Stimulated activated CD8-positive, alpha-beta memory T cell treated with anti-CD3 and anti-CD28 coated beads, Interleukin-12 subunit alpha, Interleukin-12 subunit beta, amount 100 ng/mL, for 1 hour (primary cell): ENCODE data around the gene SDHAF1.

Source experiments
- DNase-seq: peaks from one replicate; pipeline ENCODE4 v3.0.0-alpha.2; 2020; ENCODE audit warnings: low read depth

The SDHAF1 gene

DNA sequence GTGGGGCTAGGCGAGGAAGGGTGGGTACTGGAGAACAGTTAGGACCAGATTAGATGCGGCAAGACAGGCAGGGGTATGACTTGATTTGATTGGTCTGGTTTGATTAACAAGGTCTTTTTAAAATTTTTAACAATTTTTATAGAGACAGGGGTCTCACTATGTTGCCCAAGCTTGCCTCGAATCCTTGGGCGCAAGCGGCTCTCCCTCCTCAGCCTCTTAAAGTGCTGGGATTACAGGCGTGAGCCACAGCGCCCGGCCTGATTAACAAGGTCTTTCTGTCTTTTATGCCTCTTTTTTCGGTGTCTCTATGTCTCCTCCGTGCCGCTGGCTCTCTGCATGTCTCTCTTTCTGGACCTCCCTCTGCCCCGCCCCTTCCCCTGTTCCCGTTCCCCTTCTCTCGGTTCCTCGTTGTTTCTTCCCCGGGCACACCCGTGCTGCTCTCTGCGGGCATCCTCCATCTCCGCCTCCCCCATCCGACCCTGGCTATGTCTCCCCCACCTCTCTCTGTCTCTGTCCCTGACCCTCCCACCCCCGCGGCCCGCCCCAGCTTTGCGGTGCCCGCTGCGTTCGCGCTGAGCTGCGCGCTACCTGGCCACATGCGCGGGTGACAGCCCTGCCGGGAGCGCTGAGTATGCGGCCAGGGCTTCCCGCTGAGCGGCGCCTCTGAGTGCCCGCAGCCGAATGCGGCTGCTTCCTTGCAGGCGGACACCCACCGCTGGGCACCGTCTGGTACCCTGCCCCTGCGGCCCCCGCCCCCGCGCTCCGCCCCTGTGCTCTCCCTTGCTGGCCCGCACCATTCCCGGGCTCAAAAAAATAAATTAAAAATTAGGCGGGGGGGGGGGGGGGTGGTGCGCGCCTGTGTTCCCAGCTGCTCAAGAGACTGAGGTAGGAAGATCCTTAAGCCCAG is 8.1 kb upstream of the SDHAF1 start:
- no peak for DNase-seq

DNA sequence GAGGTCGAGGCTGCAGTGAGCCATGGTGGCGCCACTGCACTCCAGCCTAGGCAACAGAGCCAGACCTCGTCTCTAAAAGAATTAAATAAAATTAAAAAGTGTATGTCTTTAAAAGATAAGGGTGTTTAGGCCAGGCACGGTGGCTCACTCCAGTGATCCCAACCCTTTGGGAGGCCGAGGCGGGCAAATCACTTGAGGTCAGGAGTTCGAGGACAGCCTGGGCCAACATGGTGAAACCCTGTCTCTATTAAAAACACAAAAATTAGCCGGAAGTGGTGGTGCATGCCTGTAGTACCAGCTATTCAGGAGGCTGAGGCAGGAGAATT is 7.5 kb upstream of the SDHAF1 start:
- no peak for DNase-seq

DNA sequence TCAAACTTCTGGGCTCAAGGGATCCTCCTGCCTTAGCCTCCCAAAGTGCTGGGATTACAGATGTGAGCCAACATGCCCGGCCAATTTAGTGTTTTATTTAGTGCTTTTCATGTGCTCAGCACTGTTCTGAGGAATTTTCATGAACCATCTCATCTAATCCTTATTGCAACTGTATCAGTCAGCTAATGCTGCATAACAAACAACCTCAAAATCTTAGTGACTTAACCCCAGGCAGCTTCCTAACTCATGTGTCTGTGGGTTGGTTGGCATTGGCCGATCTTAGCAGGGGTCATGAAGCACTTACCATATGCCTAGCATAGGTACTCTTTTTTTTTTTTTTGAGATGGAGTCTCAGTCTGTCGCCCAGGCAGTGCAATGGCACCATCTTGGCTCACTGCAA is 6.2 kb upstream of the SDHAF1 start:
- no peak for DNase-seq

DNA sequence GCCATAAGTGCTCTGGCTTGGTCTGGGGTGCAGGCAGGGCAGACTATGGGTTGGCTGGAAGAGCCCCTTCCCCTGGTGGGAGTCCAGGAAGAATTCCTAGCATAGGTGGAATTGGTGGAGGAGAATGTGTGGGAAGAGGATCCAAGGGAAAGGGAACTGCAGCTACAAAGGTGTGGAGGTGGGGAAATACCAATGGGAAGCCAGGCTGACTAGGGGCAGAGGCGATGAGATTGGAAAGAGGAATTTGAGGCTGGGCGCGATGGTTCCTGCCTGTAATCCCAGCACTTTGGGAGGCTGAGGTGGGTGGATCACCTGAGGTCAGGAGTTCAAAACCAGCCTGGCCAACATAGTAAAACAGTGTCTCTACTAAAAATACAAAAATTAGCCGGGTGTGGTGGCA is 4.8 kb upstream of the SDHAF1 start:
- no peak for DNase-seq

DNA sequence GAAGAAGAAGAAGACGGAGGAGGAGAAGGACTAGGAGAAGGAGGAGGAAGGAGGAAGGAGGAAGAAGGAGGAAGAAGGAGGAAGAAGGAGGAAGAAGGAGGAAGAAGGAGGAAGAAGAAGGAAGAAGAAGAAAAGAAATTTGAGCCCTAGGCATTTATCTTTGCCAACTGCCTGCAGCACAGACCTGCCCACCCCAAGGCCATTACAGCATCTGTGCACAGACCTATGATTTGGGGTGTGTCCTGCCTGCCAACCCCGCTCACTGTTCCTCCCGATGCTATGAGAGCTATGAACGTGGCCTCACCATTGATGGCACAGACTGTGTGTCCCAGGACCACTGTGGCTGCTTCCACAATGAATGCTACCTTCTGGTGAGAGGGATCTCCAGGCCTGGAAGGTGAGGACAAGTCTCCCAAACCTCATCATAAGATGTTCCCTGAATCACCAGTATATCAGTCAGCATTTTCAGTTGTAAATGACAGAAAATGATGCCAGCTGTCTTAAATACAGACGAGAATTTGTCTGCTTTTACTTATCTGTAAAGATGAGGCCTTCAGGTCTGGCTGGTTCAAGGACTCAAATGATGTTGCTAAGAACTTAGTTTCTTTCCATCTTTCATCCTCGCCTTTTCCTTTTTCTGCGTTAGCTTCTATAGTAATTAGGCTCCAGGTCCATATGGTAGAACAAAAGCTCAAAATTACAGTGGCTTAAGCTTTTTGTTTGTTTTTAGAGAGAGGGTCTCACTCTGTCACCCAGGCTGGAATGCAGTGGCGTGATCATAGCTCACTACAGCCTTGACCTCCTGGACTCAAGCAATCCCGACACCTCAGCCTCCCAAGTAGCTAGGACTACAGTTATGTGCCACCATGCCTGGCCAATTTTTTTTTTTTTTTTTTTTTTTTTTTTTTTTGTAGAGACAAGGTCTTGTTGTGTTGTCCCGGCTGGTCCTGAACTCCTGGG is 3.9 kb upstream of the SDHAF1 start:
- no peak for DNase-seq

DNA sequence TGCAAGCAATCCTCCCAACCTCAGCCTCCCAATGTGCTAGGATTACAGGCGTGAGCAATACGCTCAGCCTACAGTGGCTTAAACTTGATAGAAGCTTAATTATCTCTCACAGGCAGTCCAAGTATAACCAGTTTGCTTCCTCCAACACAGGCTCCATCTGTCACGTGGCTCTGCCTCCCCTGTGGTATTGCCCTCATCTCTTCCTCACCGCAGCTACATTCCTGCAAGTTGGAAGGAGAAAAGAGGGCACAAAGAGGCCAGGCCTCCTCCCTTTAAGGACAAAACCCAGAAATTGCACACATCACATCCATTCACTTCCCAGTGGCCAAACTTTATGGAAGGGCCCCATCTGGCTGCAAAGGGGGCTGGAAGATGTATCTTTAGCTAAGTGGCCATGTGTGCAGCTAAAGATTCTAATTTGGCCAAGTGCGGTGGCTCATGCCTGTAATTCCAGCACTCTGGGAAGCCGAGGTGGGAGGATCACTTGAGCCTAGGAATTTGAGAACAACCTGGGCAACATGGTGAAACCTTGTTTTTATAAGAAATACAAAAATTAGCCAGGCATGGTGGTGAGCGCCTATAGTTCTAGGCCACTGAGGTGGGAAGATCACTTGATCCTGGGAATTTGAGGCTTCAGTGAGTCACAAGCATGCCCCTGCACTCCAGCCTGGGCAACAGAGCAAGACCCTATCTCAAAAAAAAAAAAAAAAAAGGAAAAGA is 3.1 kb upstream of the SDHAF1 start:
- DNase-seq, result no peak

DNA sequence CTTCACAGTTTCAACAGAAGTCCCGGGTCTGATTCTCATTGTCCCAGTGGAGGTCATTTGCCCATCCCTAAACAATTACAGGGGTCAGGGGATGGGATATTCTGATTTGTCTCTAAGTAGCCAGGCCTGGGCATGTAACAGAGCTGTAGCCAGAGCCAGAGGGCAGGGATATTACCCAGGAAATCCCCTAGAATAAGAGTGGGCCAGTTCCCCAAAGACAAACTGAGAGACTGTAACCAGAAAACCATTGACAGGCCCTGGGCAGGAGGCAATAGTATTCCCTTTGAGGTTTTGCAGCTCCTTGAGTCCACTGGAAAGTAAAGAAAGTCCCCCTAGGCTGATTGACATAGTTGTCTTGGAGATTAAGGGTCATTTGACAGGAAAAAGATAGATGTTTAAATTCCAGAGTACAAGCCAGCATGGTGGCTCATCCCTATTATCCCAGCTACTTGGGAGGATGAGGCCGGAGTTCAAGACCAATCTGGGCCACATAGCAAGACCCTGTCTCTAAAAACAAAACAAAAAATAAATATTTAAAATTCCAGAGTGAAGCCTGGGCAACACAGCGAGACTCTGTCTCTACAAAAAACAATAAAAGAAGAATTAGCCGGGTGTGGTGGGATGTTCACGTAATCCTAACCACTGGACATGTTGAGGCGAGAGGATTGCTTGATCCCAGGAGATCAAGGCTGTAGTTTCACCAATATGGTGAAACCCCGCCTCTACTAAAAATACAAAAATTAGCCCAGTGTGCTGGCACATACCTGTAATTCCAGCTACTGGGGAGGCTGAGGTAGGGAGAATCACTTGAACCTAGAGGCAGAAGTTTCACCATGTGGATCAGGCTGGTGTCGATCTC is 1.9 kb upstream of the SDHAF1 start:
- DNase-seq, result no peak

DNA sequence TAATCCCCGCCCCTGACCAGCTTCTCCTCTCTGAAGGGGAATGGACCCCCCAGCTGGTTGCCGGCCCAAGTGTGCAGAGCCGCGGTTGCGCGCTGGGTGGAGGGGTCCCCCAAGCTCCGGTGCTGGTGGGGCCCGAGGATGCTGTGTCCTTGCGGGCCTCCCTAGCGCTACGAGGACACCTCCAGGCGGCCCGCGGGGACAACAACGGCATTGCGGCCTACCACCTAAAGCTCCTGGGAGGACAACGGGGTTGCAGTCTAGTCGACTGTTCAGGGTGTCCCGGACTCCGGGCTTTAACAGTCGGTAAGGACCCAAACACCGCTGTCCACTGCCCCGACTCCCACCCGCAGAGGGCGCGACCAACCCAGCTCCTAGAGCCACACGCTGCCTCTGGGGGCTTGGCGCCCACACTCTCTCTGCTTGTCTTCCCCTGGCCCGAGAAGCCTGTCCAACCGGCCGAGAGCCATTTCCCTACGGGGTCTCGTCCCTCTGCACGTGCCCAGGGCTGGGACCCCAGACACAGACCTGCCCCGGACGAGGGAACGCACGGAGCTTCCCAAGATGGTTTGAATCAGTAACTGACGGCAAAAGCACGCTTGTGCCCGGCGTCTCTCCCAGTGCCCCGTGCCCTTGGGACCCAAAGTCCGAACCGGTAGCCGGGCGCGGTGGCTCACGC is 927 bp upstream of the SDHAF1 start:
- no peak for DNase-seq

DNA sequence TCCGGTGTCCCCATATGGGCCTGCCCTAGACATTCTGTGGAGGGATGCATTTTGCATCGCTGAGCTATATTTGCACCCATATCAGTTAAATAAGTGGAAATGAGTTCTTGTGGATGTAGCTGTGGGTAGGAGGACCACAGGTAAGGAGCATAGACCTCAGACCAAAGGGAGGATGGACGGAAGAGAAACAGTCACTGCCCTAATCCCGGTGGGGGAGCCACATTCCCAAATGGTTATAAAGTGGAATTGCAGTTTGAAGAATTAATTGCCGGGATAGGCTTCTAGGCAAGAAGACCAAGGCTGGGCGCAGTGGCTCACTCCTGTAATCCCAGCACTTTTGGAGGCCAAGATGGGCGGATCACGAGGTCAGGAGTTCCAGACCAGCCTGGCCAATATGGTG is 1.8 kb downstream of the SDHAF1 start:
- DNase-seq, result no peak

DNA sequence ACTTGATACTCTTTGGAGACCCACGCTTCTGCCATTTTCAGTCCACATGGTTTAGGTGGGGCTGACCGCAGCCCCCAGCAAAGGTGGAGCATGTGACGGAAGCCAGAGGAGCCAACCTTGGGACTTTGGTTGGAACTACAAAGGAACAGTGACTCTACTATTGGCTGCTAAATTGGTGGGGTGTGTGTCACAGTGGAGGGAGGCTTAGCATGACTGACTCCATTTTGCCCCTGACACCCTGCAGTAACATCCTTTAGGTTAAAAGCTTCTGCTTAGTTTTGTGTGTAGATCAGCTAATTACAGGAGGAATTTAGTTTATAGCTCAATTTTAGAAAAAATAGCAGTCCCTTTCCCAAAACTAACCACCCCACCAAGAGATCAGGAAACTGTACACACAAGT is 6.6 kb downstream of the SDHAF1 start:
- DNase-seq, result no peak

DNA sequence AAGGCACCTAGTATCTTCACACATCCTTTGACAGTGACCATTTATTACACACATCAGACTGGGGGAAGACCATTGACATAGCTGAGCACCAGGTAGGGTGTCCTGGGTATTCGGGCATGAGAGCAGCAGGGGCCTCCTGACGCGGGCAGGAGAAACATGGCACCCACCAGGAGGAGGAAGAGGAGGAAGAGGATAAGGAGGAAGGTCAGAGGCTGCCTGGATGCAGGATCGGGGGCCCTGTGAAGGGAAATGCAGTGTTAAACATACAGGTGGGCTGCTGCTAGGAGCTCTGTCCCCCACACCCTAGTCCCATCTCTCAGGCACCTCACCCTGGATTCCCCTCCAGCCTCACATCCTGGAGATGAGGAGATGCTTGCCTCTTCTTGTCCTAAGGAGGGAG is 8.3 kb downstream of the SDHAF1 start:
- no peak for DNase-seq

DNA sequence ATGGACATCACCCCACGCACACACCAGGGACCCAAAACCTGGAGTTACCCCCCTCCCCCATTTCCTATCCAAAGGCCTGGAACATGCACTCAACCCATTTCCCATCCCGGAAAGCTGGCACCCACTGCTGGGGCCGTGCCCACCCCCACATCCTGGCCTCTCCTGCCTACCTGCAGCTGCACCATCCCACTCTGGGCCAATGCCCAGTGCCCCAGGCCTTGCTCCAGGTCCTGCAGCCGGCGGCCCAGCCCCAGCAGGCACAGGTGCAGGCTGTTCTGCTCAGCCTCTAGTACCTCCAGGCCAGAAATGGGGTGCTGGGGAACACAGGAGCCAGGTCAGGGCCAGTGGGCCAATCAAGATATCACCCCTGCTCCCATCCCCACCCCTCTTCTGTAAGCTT is 12.0 kb downstream of the SDHAF1 start:
- no peak for DNase-seq

DNA sequence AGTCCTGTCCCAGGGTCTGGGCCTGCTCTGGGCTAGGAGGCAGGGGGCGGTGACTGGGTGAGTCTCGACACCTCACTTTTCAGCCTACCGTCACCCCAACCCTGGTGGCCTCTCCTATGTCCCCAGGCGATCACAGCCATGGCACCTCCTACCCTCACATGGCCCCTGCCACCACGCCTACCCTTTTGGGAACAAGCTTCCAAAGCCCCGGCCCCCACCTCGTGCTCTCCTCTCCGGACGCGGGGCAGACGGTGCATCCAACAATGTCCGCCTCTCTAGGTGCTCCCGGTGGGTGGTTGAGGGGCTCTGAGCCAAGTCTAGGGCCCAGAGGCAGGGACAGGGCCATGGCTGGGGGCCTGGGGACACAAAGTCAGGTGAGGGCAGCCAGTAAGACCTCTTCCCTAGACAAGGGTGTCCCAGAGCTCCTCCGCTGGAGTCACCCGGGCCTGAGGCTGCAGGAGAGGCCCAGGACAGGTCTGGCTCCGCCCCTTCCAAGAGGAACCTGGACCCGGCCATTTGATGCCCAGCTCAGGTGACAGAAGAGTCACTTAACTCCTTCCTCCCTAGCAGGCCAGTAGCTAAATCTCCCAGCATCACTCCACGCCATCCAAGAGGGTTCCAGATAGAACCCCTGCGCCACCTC is 13.5 kb downstream of the SDHAF1 start, which contains the start of gene SYNE4:
Gene SYNE4 (minus strand): TSS at position 478 of the 643 bp plus-strand sequence. CDS start 132 bp downstream, at position 346.
- no peak for DNase-seq

DNA sequence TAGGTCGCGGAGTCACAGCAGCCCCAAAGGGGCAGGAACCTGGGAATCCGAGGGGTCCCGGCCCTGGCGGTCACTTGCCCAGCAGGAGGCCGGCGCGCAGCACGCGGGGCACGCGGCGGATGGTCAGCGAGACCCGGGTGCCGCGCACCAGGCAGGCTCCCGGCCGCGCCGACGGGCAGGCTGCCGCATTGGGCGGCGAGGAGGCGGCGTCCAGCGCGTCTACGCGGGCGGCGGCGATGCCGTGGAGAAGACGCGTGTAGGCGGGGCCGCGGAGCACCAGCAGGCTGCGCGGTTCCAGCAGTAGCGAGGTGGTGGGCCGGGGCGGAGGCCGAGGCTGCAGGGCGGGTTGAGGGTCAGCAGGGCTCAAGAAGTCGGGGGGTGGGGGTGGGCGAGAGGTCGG is 14.2 kb downstream of the SDHAF1 start:
- no peak for DNase-seq

DNA sequence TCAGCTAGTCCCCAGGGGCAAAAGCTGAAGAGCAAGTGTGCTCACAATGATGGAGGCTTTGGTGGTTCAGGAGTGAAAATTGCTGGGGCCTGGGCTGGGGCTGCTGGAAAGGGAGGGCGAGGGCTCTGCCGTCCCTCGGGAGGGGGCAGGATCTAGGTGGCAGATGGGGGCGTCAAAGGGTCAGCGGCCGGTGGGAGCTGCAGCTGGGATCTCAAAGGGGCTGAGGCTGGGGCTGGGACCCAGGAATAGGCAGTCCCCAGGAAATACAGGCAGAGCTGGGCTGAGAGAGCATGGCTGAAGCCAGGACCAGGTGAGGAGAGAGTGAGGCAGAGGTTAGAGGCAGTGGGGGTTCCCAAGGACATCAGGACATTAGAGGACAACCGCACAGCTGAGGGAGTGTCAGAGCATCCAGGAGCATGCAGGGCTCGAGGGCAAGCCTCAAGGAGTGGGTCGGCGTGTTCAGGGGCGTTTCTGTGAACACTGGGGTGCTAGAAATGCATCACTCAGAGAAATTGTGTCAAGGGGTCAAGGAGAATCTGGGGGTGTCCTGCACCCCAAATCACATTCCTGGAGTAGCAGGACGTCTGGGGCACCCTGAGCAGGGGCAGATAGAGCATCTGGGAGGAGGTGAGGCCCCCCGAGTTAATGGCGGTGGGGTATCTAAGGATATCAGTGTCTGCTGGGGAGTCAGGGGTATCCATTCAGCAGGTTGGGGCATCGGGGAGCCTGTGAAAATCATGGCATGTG is 14.8 kb downstream of the SDHAF1 start:
- DNase-seq, result no peak

DNA sequence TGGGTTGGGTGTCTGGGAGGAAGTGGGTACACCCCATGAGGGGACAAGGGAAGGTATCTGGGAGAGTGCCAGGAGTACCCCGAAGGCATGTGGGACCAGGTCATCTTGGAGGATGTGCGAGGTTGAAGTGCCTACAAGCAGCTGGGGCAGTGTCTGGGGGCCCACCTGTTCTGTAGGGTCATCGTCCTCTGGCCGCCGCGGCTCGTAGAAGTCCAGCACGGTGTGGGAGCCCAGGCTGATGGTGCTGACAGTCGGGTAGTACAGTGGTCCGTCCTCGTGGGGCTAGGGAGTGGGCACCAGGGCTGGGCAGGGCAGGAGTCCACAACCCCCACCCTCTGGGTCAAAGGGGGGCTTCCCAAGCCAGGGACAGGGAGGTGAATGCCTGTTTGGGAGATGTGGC is 15.4 kb downstream of the SDHAF1 start:
- no peak for DNase-seq

DNA sequence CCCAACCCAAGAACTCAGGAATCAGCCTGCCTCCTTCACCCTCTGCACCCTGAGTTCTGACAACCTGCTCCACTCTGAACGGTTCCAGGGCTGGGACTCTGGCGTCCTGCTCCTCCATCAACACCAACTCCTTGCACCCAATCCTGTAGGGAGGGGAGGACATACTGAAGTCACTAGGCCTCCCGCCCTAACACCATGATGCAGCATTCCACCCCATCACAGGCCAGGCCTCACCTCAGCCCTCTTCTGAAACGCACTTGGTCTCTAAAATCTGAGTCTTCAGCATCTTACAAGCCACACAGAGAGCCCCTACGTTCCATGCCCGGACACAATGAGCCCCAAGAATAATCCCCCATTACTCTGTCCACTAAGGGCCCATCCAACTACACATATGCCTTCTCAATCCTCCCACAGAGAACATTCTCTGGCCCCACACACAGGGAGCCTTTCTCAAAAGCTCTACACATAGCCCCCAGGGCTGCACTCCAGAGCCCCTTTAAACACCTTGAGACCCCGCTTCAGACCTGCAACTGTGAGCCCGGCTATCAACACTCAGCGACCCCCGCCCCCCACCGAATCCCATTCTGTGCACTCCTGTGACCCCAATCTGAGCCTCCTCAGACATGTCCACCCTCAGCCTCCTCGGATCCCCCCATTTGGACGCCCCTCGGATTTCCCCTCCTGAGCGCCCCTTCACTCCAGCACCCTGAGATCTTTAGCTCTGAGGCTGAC is 18.5 kb downstream of the SDHAF1 start:
- no peak for DNase-seq

DNA sequence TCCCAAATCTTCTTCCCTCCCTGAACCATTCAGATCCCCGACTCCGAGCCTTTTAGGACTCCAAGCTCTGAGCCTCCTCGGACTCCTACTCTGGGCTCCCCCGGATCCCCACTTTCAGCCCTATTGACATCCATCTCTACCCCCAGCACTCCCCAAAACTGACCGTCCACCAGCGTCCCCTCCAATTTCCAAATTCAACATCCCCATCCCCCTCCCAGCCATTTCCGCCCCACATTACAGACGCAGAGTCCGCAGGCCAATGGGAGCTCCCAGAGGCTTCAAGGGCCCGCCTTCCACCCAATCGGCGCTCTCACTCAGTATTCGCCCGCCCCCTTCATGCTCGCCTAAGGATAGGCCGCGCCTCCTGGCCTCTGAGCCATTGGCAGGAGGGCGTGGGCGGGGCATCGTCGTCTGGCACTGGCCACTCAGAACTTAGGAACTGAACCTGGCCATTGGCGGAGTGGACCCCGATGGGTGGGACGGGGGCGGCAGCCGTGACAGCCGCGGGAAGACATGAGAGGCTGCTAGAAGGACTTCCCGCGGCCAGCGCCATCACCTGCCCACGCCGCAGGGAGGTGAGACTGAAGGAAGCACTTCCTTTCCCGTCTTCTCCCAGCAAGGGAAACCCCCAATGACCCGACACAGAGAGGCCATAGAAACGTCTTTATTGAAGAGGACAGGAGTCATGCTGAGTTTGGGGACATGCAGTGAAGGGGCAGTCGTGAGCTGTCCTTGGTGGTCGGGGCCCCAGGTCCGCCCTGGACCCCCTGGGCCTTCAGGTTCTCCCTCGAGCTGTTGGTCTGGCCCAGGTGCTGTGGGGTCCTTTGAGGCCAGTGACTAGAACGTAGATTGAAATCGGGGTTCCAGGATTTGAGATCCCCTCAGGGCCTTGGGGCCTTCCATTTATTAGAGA is 19.3 kb downstream of the SDHAF1 start, which contains the start of gene ALKBH6:
Gene ALKBH6 (minus strand): TSS at position 202 of the 913 bp plus-strand sequence. CDS start 816 bp downstream, outside the sequence.
- DNase-seq, result peak; percentile 97
